Vagina (tissue), 2 donors: ENCODE data around the gene PARD3.

Source experiments
- CTCF ChIP-seq, 3 experiments: fragments of 450-650 bp in 2 of 3; fragments of 200-600 bp in 1 of 3; sonication (generic) in 1 of 3; IDR thresholded peaks; one replicate each; pipeline ENCODE4 v1.5.1; 2017 to 2019; ENCODE audit warnings: antibody characterized with exemption in 3 of 3, mild to moderate bottlenecking in 2 of 3, moderate library complexity in 2 of 3
- POLR2A ChIP-seq, 2 donors: fragments of 450-650 bp; IDR thresholded peaks; one replicate each; pipeline ENCODE4 v1.6.1; 2017; ENCODE audit warnings: antibody characterized with exemption in 2 of 2, mild to moderate bottlenecking in 2 of 2, moderate library complexity in 2 of 2
- POLR2AphosphoS5 ChIP-seq, 2 donors: sonication (generic); formaldehyde crosslinking; IDR thresholded peaks; one replicate each; pipeline ENCODE4 v1.9.0; 2017; ENCODE audit warnings: antibody characterized with exemption in 2 of 2, mild to moderate bottlenecking in 2 of 2, low read depth in 1 of 2; ENCODE audit not compliant: insufficient read depth in 1 of 2

- no peak for TF ChIP-seq POLR2AphosphoS5 (IDR thresholded peaks at IDR 0.05; ENCODE audit: insufficient read depth in 1 of 2, low read depth in 1 of 2)
- no peak for TF ChIP-seq POLR2A (IDR thresholded peaks at IDR 0.05)
- TF ChIP-seq CTCF (IDR thresholded peaks at IDR 0.05) = no peak
Measured at GRCh38 chr10:34713875-34714274, 101.2 kb downstream of the PARD3 start.
